HepG2 (cell line): ENCODE data around the gene UST. TPM values are rescaled to one million over a fixed set of nuclear protein-coding genes. Genes with fewer than 3 reads are reported as not detected.

Experiments
- ATAC-seq: fragments of 200-7000 bp; cut with Tn5 transposase; 3 replicates; pipeline ENCODE4 v1.9.1; 2020; ENCODE audit warnings: mild to moderate bottlenecking, moderate library complexity
- BruUV-seq: library from RNA; stranded (reverse); fragments of 400-500 nt; replicated peaks from 2 replicates; lab custom pipeline; 2021; lab: Mats Ljungman, UMichigan
- CTCF ChIA-PET: fragments of 300-600 bp; formaldehyde crosslinking; extraction: SDS; loops from one replicate; lab custom pipeline; 2021; ENCODE audit warnings: low total read pairs, inconsistent platforms, low intra/inter-chr PET ratio; lab: Yijun Ruan, JAX
- POLR2A ChIA-PET: fragments of 350-600 bp; sonication (Branson Sonifier 250); formaldehyde crosslinking; loops from one replicate; lab custom pipeline; 2020; ENCODE audit warnings: antibody characterized with exemption, inconsistent platforms; lab: Yijun Ruan, JAX
- DNase-seq: peaks from one replicate; pipeline ENCODE4 v3.0.0-alpha.2; 2015; ENCODE audit warnings: low spot score
- FAIRE-seq: peaks from 3 replicates; lab custom pipeline; 2011; peaks lifted over from hg19 to GRCh38; lab: Jason Lieb, UNC
- H2AFZ ChIP-seq: one replicate; pipeline ENCODE4 v1.6.1; 2011; ENCODE audit warnings: low read length, inconsistent platforms
- H3K27ac ChIP-seq: fragments of 300-600 bp; 3 replicates; pipeline ENCODE4 v1.8.0; 2011; ENCODE audit warnings: mixed run types, mild to moderate bottlenecking, mixed read lengths, low read length, inconsistent platforms; ENCODE audit not compliant: insufficient read depth; ENCODE audit errors: extremely low read length
- H3K27me3 ChIP-seq, 2 experiments: fragments of 200-600 bp in 1 of 2; 2 replicates in 1 of 2; 3 replicates in 1 of 2; pipeline versions ENCODE4 v1.6.0 to v1.8.0; 2011; ENCODE audit warnings: low read length in 2 of 2, mild to moderate bottlenecking in 2 of 2, moderate library complexity in 2 of 2, inconsistent platforms in 1 of 2; ENCODE audit not compliant: insufficient read depth in 2 of 2, control insufficient read depth in 1 of 2
- H3K36me3 ChIP-seq, 2 experiments: fragments of 200-600 bp in 1 of 2; replicated peaks in 1 of 2; 2 replicates in 1 of 2; 3 replicates in 1 of 2; pipeline versions ENCODE4 v1.5.1 to v1.8.0; 2011; ENCODE audit warnings: low read length in 2 of 2, inconsistent platforms in 1 of 2; ENCODE audit not compliant: insufficient read depth in 2 of 2, control insufficient read depth in 1 of 2
- H3K4me1 ChIP-seq: 2 replicates; pipeline ENCODE4 v1.5.1; 2012; ENCODE audit warnings: low read length, inconsistent platforms; ENCODE audit not compliant: insufficient read depth
- H3K4me2 ChIP-seq: 2 replicates; pipeline ENCODE4 v1.6.0; 2011; ENCODE audit warnings: low read depth, low read length, inconsistent platforms
- H3K4me3 ChIP-seq, 3 experiments: fragments of 200-600 bp in 1 of 3; sonication (generic), shearing (Covaris generic) in 1 of 3; replicated peaks in 1 of 3; 2 replicates each; pipeline ENCODE4 v1.5.1; 2011 to 2016; ENCODE audit warnings: low read length in 3 of 3, inconsistent platforms in 2 of 3, low read depth in 2 of 3, mild to moderate bottlenecking in 2 of 3, control low read depth in 1 of 3, mixed read lengths in 1 of 3; ENCODE audit not compliant: insufficient read depth in 1 of 3
- H3K79me2 ChIP-seq: one replicate; pipeline ENCODE4 v1.6.1; 2011; ENCODE audit warnings: low read length, inconsistent platforms; ENCODE audit not compliant: insufficient read depth
- H3K9ac ChIP-seq: 2 replicates; pipeline ENCODE4 v1.6.0; 2011; ENCODE audit warnings: mild to moderate bottlenecking, low read depth, low read length, inconsistent platforms; ENCODE audit not compliant: insufficient read depth
- H3K9me3 ChIP-seq: 2 replicates; pipeline ENCODE4 v1.5.1; 2012; ENCODE audit warnings: mild to moderate bottlenecking, low read length
- H4K20me1 ChIP-seq: 2 replicates; pipeline ENCODE4 v1.6.0; 2011; ENCODE audit warnings: inconsistent platforms, mild to moderate bottlenecking, low read length, moderate library complexity; ENCODE audit not compliant: insufficient read depth
- SIX1 ChIP-seq: sonication (generic); formaldehyde crosslinking; IDR thresholded peaks from 2 replicates; pipeline ENCODE4 v1.4.0; 2020; ENCODE audit warnings: missing genetic modification reagents, borderline replicate concordance
- SIX4 ChIP-seq: sonication (generic); formaldehyde crosslinking; IDR thresholded peaks from 2 replicates; pipeline ENCODE4 v1.4.0; 2020; ENCODE audit warnings: missing genetic modification reagents
- THAP9 ChIP-seq: sonication (generic); formaldehyde crosslinking; IDR thresholded peaks from 2 replicates; pipeline ENCODE4; 2020; ENCODE audit warnings: missing genetic modification reagents, mild to moderate bottlenecking, borderline replicate concordance
- ZNF460 ChIP-seq: sonication (generic); formaldehyde crosslinking; IDR thresholded peaks from 2 replicates; pipeline ENCODE4 v1.5.1; 2020; ENCODE audit warnings: missing genetic modification reagents, mild to moderate bottlenecking, borderline replicate concordance
- ZNF737 ChIP-seq: sonication (generic); formaldehyde crosslinking; IDR thresholded peaks from 2 replicates; pipeline ENCODE4 v1.5.0; 2020; ENCODE audit warnings: missing genetic modification reagents, mild to moderate bottlenecking, borderline replicate concordance
- WGBS: methylation state at CpG from one replicate; pipeline ENCODE4 v1.1.6; 2017; ENCODE audit warnings: low lambda C conversion rate; 5-methylcytosine and 5-hydroxymethylcytosine counted together
- in situ Hi-C: cut with HindIII; loops from 2 replicates; pipeline ENCODE4 v1.10.0; 2017; ENCODE audit warnings: low pct_unique_long_range_greater_than_20kb; ENCODE audit not compliant: extremely low pct_ligation_motif_present
- intact Hi-C: fragments of 100-400 bp; cut with micrococcal nuclease; formaldehyde crosslinking; loops from one replicate; pipeline ENCODE4 v1.10.0; 2022; ENCODE audit not compliant: unreplicated experiment
- polyA plus RNA-seq, 8 experiments: library from polyadenylated mRNA; depleted of rRNA in 3 of 8; stranded (reverse) in 7 of 8; unstranded in 1 of 8; fragments of >200 nt; fragmentation: Illumina TruSeq in 4 of 8; extraction: Trizol in 4 of 8; gene quantifications; 2 replicates each; pipeline versions ENCODE4 v1.2.1 to v1.2.3, GENCODE V29; 2011 to 2016; ENCODE audit warnings: low read depth in 4 of 8, missing spikeins in 1 of 8, mixed read lengths in 1 of 8; ENCODE audit not compliant: insufficient read depth in 1 of 8
- total RNA-seq, 5 experiments: library from RNA; depleted of rRNA; stranded (reverse); fragments of >200 nt; fragmentation: Illumina TruSeq; extraction: Trizol; gene quantifications; 2 replicates each; pipeline ENCODE4 v1.2.3, GENCODE V29; 2016; ENCODE audit warnings: low read depth in 1 of 5
- TF ChIP-seq, protein P1 (sequence below): sonication (generic); formaldehyde crosslinking; IDR thresholded peaks from 2 replicates; pipeline ENCODE4 v1.4.0; 2020; ENCODE audit warnings: missing genetic modification reagents

The UST gene
- total and polyA plus RNA-seq, 2 of the 13 experiments (the other 11 are each of a cell fraction or from before 2014, with no cell fraction given): 0.27 TPM; not detected in 1

GRCh38 chr6:149031201-149031858, 284.5 kb downstream of the UST start:
- H3K4me2 ChIP-seq: no peak overlapping the region
- POLR2A ChIA-PET: interaction anchor here (1.5 kb wide), 1 partner anchor 400 kb away, joined by 4 read pairs; no protein-coding TSS in a partner anchor
- DNase-seq: peak; percentile 9

More at GRCh38 chr6:149031201-149031858, 284.5 kb downstream of the UST start:
- WGBS: 92% methylated on average over 4 of the region's 4 CpGs
- FAIRE-seq (no peak), ATAC-seq (no peak)
- Histone ChIP-seq H2AFZ (no peak overlapping the region), H3K36me3 (no peaks in the 10 kb centered on the region), H3K4me1 (peaks cover 61% of the 10 kb centered on the region), H4K20me1 (no peaks in the 10 kb centered on the region), H3K27me3 (no peaks in the 10 kb centered on the region), H3K79me2 (no peaks in the 10 kb centered on the region), H3K9me3 (peaks cover 4% of the 10 kb centered on the region), H3K4me3 (no peak overlapping the region), H3K27ac (peak overlapping the region; percentile 91), H3K9ac (no peak overlapping the region)
- in situ Hi-C loops: loop anchor here (5.0 to 10.0 kb wide), 3 partner anchors 51 to 396 kb away; partner anchors contain the start of gene TAB2
- CTCF ChIA-PET: no interaction called here
- BruUV-seq: no TSS peak
- intact Hi-C loops: no loop called here
- TF ChIP-seq THAP9 (CRISPR knock-in tag) (no peak), SIX4 (CRISPR knock-in tag) (peak; percentile 58; the same call in 1 of the 2 replicates), SIX1 (CRISPR knock-in tag) (peak; percentile 65; the same call in 1 of the 2 replicates), ZNF460 (CRISPR knock-in tag) (no peak), ZNF737 (CRISPR knock-in tag) (no peak)
- TF ChIP-seq, protein P1, sequence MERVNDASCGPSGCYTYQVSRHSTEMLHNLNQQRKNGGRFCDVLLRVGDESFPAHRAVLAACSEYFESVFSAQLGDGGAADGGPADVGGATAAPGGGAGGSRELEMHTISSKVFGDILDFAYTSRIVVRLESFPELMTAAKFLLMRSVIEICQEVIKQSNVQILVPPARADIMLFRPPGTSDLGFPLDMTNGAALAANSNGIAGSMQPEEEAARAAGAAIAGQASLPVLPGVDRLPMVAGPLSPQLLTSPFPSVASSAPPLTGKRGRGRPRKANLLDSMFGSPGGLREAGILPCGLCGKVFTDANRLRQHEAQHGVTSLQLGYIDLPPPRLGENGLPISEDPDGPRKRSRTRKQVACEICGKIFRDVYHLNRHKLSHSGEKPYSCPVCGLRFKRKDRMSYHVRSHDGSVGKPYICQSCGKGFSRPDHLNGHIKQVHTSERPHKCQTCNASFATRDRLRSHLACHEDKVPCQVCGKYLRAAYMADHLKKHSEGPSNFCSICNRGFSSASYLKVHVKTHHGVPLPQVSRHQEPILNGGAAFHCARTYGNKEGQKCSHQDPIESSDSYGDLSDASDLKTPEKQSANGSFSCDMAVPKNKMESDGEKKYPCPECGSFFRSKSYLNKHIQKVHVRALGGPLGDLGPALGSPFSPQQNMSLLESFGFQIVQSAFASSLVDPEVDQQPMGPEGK (CRISPR knock-in tag): no peak
